Suppressor macrophage treated with lipopolysaccharide for 4 hours (primary cell): ENCODE data around the gene JAGN1.
"Not testable (repeated sequence)": the region's sequence is repeated elsewhere in the genome, so short reads cannot be mapped to it uniquely, and the experiment has no call there.

ENCODE experiments used
- DNase-seq: peaks from one replicate; pipeline ENCODE4 v3.0.0-alpha.2; 2020

JAGN1 gene

GRCh38 chr3:9898467-9899241 is 8.2 kb downstream of the JAGN1 start:
- no peak for DNase-seq

DNA sequence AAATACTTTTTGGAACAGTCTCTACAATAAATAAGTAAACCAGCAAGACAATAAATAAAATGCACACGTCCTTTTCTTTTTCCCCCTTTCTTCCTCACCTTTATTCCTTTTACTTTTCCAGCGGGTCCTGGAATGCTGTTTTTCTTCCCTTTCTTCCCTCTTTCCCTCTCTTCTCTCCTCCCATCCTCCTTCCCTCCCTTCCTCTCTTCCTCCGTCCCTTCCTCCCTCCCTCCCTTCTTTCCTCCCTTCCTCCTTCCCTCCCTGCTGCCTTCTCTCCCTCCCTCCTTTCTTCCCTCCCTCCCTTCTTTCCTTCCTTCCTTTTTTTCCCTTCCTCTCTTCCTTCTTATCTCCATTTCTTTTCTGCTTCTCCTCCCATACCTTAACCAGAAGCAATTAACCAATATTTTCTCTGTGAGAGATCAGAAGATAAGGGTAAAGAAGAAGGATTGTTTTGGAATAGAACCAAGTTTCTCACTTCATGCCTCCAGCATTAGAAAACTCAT is 8.9 kb downstream of the JAGN1 start:
- no peak for DNase-seq

DNA sequence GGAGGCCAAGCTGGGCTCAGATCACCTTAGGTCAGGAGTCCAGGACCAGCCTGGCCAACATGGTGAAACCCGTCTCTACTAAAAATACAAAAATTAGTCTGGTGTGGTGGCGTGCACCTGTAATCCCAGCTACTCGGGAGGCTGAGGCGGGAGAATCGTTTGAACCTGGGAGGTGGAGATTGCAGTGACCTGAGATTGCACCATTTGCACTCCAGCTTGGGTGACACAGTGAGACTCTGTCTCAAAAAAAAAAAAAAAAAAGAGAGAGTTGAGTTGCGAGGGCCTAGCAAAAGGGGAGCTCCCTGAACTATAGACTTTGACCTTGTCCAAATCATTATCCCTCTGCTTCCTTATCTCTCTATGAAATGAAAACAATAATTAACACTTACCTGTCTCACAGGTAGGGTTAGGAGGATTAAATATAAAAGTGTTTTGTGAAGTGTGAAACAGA is 10.6 kb downstream of the JAGN1 start:
- not testable (repeated sequence) for DNase-seq

DNA sequence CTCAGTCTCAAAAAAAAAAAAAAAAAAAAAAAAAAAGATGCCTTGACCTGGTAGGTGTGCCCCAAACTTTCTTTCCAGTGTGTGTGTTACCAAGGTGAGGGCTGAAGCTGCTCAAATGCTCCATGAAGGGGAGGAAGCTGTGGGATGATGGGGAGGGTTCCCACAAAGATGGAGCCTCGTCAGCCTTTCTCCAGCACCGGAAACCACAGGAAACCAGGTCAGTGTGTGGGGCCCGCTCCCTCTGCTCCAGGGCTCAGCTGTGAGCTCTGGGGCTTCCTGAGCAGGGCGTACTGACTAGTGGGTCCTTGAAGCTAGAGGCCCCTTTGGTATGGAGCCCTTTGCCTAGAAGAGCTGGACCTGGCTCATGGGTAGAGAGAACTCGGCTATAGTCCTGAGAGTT is 11.6 kb downstream of the JAGN1 start:
- no peak for DNase-seq

DNA sequence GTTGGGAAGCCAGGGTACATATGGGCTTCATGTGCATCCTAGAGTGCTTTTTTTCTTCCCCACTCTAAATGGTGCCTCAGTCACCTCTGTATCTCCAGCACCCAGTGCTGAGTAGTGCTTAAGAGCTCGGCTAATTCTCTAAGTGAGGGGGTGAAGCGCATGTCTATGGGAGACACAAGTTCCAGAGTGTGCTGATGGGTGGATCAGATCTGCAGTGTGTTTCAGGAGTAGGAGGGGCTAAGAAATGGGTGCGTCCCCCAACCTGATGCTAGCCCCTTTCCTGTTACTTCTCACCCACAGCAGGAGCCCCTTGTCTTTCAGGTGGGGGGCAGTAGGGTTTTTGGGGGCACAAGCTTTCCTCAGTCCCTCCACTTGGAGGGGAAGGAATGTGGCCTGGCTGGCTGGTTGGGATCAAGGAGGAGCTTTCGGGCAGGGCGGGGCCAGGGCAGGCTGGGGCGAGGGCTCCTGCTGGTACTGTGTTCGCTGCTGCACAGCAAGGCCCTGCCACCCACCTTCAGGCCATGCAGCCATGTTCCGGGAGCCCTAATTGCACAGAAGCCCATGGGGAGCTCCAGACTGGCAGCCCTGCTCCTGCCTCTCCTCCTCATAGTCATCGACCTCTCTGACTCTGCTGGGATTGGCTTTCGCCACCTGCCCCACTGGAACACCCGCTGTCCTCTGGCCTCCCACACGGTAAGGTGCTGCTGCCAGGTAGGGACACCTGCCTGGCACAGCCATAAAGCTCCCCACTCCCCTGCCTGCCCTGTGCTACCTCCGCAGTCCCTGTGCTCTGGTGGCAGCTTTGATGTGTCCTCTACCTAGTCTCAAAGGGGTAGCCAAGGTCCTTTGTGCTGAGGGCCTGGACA is 12.2 kb downstream of the JAGN1 start, which contains the start of gene IL17RE:
IL17RE (plus strand) TSS at position 477 of the 866 bp plus-strand sequence; CDS start at position 562, 85 bp downstream.
- DNase-seq = no peak

- peak; percentile 61 for DNase-seq
Measured at GRCh38 chr3:9903238-9903624, 12.8 kb downstream of the JAGN1 start.

DNA sequence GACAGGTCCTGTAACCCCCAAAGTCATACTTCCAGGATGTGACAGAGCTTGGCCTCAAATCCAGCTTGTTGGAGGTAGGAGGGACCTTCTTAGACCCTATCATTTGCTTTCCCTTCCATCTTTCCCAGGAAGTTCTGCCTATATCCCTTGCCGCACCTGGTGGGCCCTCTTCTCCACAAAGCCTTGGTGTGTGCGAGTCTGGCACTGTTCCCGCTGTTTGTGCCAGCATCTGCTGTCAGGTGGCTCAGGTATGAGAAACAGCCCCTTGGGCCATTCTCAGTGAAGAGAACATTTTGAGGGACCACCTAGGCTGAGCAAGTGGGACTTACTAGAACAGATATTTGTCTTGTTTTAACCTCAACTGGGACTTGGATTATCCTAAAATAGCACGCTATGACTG is 13.5 kb downstream of the JAGN1 start:
- no peak for DNase-seq

DNA sequence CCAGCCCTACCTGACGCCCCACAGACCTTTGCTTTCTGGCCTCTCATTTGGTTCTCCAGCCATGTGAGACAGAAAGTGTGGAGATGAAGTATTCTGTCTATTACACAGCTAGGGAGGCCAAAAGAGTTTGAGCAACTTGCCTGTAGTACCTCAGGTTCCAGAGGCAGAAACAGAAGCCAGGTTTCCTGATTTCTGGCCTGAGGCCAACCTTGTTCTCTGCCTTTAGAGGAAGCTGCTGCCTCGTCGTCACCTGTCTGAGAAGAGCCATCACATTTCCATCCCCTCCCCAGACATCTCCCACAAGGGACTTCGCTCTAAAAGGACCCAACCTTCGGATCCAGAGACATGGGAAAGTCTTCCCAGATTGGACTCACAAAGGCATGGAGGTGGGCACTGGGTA is 16.1 kb downstream of the JAGN1 start:
- no peak for DNase-seq

GRCh38 chr3:9908286-9908685 is 17.9 kb downstream of the JAGN1 start:
- no peak for DNase-seq

DNA sequence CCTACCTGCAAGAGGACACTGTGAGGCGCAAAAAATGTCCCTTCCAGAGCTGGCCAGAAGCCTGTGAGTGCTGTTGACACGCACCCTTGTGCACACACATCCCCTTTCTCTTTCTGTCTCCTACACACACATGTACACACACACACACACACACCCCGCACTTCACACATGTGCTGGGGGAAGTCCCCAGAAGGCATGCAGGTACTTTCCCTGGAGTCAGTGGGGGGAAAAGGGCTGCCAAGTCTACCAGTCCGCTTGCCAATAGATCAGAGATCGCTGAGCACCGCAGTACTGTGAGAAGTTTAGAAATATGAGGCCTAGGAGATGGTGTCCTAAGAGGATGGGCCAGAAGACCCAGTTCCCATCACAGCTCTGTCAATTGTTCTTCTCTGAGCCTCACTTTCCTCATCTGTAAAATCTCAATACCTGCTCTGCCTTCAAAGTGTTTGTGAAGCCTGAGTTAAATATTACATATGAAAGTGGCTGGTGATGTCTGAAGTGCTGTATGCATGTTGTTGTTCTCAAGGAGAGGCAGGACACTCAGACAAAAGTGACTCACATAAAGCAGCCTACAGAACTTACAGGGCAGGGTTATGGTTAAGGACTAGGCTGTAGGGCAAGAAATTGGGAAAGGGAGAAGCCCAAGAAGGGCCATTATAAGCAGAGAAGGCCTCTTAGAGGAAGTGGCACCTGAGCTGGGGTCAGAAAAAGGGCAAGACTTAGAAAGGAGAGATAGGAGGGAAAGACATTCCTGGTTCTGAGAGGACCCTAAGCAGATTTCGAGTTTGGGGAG is 19.0 kb downstream of the JAGN1 start:
- DNase-seq = no peak

DNA sequence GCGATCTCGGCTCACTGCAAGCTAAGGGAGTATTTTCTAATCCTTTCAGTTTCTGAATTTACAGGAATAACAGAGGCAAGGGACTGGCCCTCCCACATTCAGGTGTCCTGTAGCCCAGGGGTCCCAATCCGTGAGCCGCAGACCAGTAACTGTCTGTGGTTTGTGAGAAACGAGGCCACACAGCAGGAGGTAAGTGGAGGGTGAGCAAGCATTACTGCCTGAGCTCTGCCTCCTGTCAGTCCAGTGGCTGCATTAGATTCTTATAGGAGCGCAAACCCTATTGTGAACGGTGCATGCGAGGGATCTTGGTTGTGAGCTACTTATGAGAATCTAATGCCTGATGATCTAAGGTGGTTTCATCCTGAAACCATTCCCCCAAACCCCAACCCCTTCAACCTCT is 21.5 kb downstream of the JAGN1 start:
- no peak for DNase-seq

- DNase-seq = no peak
Measured at GRCh38 chr3:9912294-9912935, 22.0 kb downstream of the JAGN1 start.

GRCh38 chr3:9913601-9914000 is 23.2 kb downstream of the JAGN1 start:
- no peak for DNase-seq

DNA sequence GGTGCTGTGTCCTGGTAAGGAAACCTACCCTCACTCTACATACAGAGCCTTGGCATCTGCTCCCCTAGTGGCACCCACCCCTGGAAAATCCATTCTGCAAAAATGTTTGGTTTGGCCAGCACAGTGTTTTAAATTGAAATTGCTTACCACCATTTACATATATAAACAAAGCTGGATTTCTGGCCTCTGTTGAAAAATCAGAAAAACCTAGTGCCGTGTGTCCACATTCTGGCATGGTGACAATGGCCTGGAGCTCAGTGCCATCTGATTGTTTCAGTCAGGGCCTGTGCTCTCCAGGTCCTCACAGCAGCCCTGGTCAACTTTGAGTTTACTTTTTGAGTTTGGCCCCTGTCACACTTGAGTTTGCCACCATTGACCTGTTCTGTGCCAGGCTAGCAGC is 23.6 kb downstream of the JAGN1 start:
- DNase-seq = no peak

DNA sequence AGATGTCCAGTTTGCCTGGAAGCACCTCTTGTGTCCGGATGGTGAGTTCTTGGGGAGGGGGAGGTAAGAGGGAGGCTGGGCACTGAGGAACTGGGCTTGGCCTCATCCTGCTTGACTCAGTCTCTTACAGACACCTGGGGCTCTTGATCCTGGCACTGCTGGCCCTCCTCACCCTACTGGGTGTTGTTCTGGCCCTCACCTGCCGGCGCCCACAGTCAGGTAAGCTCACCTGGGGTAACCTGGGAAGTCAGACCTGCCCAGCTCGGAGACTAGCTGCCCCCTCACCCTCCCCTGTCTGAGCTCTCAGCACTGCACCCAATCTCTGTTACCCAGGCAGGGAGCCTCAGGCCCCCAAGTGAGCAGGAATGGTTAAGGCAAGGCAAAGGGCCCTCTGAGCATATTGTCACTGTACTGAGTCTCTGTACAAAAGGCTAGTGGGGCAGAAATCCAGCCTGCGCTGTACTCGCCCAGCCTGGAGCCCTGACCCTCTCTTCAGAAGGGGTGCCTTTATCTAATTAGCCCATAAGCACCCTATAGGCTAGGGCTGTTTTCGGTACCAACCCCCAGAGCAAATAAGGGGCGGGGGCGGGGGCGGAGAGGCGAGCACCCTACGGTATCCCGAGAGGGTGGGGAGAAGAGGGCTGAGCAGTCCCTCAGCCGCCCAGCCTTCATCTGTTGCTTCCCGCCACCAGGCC is 24.3 kb downstream of the JAGN1 start:
- DNase-seq = no peak

- peak; percentile 75 for DNase-seq
Measured at GRCh38 chr3:9915254-9916141, 25.1 kb downstream of the JAGN1 start.

GRCh38 chr3:9916346-9916733 is 25.9 kb downstream of the JAGN1 start:
- no peak for DNase-seq

DNA sequence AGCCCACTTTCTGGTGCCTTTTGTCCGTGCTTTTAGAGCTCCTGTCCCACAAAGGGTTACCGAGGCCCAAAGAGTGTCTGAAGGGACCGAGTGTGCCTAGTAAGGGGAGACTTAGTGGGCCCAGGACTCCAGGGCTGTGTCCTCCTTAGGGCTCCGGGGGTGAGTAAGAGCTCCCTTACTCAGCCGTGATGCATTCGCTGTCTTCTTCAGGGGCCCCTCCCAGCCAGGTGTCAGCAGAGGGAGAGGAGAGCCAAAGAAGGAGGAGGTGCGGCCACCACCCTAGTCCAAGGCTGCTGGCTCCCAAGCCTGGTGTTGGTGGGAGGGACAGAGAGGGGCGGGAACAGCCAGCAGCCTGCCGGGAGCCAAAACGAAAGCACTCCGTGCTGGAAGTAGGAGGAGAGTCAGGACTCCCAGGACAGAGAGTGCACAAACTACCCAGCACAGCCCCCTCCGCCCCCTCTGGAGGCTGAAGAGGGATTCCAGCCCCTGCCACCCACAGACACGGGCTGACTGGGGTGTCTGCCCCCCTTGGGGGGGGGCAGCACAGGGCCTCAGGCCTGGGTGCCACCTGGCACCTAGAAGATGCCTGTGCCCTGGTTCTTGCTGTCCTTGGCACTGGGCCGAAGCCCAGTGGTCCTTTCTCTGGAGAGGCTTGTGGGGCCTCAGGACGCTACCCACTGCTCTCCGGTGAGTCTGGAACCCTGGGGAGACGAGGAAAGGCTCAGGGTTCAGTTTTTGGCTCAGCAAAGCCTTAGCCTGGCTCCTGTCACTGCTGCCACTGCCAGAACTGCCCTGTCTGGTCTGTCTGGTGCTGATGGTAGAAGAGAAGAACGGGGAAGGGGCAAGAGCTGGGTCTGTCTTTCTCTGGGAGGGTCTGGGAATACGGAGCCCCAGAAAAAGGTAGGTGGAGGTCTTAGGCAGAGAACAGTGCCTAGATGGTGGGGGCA is 26.6 kb downstream of the JAGN1 start, which contains the start of gene IL17RC:
IL17RC (plus strand) TSS at position 365 of the 947 bp plus-strand sequence; CDS start at position 583, 218 bp downstream.
- DNase-seq = peak; percentile 78

DNA sequence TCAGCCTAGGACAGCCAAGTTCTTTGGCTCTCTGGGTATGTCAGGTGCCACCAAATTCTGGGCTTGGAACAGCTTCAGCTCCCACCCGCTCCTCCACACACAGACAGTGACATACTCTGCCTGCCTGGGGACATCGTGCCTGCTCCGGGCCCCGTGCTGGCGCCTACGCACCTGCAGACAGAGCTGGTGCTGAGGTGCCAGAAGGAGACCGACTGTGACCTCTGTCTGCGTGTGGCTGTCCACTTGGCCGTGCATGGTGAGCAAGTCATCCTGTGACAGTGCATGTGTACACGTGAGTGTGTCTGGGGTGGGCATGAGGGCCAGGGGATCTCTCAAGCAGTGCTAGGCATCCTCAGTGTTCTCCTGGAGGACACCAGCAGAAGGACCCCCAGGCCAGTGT is 27.4 kb downstream of the JAGN1 start:
- no peak for DNase-seq
